ENCODE results near the gene RBMS3.

DNA sequence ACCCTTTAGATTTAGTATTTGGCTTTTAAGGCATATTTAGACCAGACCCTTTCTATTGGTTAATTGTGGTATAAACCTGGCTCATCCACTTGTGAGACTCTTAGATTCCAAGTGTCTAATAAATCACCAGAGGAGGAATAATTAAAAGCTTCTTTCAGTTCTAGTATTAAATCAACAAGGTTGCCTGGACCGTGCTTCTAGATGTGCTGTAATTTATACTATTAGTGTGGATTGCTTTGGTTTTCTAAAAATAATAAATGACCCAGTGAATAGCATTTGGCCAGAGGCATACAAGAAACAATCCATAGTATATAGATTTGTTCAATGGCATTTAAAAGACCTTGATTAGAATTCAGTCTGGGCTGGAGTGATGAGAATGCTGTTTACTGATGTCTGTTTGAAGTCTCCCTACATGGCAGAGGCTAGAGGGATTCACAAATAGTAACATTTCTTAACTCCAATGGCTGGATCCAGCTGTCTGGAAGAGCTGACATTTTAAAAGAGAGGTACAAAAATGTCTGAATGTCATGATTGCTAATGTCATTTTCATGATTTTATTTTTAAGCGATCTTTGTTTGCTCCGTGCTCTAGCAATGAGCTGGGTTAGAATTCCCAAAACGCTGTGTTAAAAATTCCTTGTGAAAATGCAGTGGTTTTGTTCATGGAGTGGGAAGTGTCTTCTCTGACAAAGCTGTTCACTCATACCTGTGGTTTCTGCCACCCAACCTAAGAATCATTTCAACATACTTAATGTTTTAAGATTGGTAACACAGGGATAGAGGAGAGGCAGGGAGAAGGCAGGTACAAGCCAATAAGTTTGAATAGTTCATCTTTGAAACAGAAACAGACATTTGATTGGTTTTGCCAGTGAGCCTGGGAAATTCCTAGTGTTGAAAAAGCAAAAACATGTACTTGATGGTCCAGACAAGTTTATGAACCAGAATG is 89.9 kb downstream of the RBMS3 start:
- TF ChIP-seq, protein P1, sequence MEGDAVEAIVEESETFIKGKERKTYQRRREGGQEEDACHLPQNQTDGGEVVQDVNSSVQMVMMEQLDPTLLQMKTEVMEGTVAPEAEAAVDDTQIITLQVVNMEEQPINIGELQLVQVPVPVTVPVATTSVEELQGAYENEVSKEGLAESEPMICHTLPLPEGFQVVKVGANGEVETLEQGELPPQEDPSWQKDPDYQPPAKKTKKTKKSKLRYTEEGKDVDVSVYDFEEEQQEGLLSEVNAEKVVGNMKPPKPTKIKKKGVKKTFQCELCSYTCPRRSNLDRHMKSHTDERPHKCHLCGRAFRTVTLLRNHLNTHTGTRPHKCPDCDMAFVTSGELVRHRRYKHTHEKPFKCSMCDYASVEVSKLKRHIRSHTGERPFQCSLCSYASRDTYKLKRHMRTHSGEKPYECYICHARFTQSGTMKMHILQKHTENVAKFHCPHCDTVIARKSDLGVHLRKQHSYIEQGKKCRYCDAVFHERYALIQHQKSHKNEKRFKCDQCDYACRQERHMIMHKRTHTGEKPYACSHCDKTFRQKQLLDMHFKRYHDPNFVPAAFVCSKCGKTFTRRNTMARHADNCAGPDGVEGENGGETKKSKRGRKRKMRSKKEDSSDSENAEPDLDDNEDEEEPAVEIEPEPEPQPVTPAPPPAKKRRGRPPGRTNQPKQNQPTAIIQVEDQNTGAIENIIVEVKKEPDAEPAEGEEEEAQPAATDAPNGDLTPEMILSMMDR (IDR thresholded peaks at IDR 0.05; ENCODE audit: insufficient read depth, low read depth, low read length), result no peak
- no peak for TF ChIP-seq EZH2 (IDR thresholded peaks at IDR 0.05; ENCODE audit: insufficient read depth, low read length)
